Stimulated activated CD4-positive, alpha-beta T cell treated with anti-CD3 and anti-CD28 coated beads, Interleukin-2, amount 100 ng/mL, for 4 hours (primary cell): ENCODE measurements around the gene ANO6.
"Not testable (repeated sequence)": the region's sequence is repeated elsewhere in the genome, so short reads cannot be mapped to it uniquely, and the experiment has no call there.

ENCODE experiments used
- DNase-seq: peaks from one replicate; pipeline ENCODE4 v3.0.0-alpha.2; 2020; ENCODE audit warnings: low read depth

The ANO6 gene

DNA sequence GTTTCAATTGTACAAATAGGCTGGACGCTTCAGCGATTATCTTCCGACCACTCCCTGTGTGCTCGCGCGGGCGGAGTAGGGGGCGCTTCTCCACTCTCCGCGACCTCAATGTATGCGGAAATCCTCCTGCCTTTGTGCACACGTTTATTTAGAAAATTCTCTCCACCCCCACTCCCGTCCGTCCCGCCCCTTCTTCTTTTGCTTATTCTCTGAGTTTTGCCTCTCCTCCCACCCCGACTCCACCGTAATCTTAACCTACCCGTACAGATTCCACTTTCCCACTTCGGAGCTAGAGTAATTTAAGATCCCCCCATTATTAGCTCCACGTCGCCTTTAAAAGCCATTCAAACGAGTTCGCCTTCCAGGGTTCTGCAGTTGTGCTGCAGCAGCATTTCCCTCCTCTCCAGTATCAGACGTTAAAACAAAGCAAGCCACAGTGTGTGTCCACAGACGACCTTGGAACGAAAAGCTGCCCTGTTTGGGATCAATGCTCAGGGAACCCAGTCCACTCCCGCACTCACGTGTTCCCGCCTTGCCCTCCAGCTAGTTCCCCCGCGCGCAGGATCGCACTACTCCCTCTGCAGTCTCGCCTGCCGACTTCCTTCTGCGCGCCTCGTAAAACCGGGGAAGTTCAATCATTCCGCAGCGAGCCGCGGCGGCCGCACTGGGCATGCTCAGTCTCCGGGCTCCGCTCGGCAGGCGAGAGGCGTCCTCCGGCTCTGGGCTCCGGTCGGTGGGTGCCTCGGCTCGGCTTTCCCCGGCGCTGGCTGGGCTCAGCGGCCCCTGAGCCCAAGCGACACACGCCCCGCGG is at the start of gene ANO6:
TSS of gene ANO6 (plus strand) at position 677 of the 811 bp plus-strand sequence. CDS start 227 bp downstream, outside the sequence.
- DNase-seq, result peak; percentile 65

GRCh38 chr12:45168976-45169375 is 46.9 kb upstream of the ANO6 start:
- no peak for DNase-seq

DNA sequence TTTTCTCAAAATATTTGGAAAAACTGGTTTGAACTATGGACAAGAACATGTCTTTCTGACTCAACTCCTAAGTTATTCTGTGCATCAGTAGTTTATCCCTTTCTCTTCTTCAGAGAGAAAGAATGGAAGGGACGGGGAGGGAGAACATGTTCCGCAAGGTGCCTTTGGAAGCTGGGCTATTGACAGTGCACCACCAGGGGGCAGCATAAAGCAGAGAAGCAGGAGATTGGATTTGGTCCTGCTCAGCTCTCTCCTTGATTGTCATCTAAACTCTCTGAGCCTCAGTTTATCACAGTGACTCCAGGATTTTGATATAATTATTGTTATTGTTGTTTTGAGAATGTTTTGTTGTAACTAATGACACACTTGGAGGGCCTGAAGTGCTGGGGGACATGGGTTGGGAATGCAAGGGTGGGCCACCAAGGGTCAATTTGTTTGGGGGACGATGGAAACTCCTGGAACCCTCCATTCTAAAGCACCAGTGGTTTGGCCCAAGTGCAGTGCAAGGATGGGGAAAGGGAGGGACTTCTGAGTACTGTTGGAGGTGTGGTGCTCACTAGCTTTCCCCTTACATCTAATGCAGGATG is 45.3 kb upstream of the ANO6 start:
- DNase-seq, result peak; percentile 65

DNA sequence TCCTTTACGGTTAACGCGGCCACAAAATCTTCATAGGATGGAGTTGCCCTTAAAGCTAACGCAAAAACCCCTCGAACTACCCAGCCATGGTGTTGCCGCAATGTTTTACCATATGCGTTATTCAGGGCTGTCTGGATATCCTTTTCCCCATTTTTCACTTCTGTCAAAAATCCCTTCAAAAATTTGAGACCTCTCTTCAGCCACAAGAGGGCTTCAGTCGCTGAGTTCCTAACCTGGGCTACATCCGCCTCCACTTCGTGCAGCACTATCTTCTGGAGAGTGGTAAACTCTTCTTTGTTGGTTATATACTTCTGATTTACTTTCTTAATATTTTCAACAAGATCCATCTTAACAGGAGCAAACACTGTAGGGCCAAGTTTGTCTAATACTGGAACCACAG is 42.6 kb upstream of the ANO6 start:
- not testable (repeated sequence) for DNase-seq

DNA sequence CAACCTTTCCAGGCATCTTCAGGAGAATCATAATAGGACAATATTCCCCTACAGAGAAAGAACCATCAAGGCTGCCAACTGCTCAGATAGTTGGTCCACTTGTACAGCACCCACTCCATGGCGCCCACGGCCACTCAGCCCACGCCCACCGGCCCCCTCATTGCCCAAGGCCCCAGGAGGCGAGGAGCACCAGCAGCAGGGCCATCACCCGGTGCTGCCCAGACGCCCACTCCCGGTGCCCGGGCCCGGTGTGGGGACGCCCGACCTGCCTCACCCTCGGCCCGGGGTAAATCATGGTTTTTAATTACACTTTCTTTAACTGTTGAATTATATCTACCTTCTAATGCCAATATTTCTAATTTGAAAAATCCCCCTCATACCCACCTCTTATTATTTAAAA is 41.3 kb upstream of the ANO6 start:
- DNase-seq, result no peak

DNA sequence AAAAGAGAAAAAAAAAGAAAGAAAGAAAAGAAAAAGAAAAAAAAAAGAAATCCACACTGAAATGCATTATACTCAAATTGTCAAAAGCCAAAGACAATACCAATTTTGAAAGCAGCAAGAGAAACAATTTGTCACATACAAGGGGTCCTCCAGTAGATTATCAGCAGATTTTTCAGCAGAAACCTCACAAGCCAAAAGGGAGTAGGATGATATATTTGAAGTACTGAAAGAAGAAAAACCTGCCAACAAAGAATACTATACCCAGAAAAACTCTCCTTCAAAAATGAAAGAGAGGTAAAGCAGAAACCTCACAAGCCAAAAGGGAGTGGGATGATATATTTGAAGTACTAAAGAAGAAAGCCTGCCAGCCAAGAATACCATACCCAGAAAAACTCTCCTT is 37.1 kb upstream of the ANO6 start:
- no peak for DNase-seq

- DNase-seq, result no peak
Measured at GRCh38 chr12:45182511-45182910, 33.4 kb upstream of the ANO6 start.

GRCh38 chr12:45183246-45183645 is 32.6 kb upstream of the ANO6 start:
- DNase-seq, result no peak

- no peak for DNase-seq
Measured at GRCh38 chr12:45184147-45184963, 31.5 kb upstream of the ANO6 start.

GRCh38 chr12:45186762-45187161 is 29.1 kb upstream of the ANO6 start:
- DNase-seq, result no peak

GRCh38 chr12:45189766-45190403 is 26.0 kb upstream of the ANO6 start:
- no peak for DNase-seq

- DNase-seq, result no peak
Measured at GRCh38 chr12:45191239-45191638, 24.7 kb upstream of the ANO6 start.

- DNase-seq, result no peak
Measured at GRCh38 chr12:45192707-45193106, 23.2 kb upstream of the ANO6 start.

- no peak for DNase-seq
Measured at GRCh38 chr12:45200491-45201043, 15.3 kb upstream of the ANO6 start.

DNA sequence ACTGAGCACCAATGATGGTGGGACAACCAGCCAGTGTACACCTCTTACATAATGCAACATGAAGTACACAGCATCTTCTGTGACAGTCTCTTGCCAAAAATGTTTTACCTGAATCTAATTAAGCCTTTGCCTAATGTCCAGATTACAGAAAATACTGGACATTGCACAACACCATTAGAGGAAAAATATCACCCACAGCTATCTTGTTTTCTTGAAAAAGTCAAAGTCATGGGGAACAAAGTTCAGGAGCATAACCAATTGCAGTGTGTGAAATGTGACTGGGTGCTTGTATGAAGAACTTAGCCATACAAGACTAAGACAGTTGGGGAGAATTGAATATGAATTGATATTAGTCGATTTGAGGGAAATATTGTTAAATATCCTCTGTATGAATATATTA is 12.1 kb upstream of the ANO6 start:
- DNase-seq, result no peak

DNA sequence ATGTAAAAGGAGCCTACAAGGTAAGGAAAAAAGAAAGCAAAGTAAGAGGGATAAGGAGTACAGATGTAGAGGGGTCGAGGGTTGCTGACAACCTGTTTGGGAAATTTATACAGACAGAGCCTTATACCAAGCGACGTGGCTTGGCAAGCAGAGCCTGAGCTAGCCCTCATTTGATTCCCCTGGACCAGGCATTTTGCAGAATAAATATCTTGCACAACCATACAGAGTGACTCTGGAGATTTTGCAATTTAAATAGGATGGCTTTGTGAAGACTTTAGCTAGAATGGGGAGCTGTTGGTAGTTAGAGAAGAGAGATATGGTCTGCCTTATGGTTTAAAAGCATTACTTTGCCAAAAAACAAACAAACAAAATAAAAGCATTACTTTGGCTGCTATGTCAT is 11.1 kb upstream of the ANO6 start:
- DNase-seq, result no peak

- no peak for DNase-seq
Measured at GRCh38 chr12:45205165-45205825, 10.6 kb upstream of the ANO6 start.

- DNase-seq, result no peak
Measured at GRCh38 chr12:45208604-45209487, 7.0 kb upstream of the ANO6 start.

DNA sequence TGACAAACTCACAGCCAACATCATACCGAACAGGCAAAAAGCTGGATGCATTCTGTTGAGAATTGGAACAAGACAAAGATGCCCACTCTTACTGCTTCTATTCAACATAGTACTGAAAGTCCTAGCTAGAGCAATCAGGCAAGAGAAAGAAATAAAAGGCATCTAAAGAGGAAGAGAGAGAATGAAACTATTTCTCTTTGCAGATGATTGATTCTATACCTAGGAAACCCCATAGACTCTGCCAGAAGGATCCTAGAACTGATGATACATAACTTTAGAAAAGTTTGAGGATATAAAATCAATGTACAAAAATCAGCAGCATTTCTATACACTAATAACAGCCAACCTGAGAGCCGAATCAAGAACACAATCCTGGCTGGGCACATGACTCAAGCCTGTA is 6.1 kb upstream of the ANO6 start:
- DNase-seq, result no peak

DNA sequence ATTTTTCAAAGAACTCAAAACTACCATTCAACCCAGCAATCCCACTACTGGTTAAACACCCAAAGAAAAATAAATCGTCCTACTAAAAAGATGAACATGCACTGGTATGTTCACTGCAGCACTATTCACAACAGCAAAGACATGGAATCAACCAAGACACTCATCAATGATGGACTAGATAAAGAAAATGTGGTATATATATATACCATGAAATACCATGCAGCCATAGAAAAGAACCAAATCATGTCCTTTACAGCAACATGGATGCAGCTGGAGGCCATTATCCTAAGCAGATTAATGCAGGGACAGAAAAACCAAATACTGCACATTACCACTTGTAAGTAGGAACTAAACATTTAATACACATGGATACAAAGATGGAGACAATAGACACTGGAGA is 3.8 kb upstream of the ANO6 start:
- no peak for DNase-seq

GRCh38 chr12:45213107-45213506 is 2.8 kb upstream of the ANO6 start:
- DNase-seq, result no peak
